Activated naive CD4-positive, alpha-beta T cell treated with Interleukin-2 at 50 U/mL for 16 hours (primary cell): Measurements from ENCODE around the gene CXCL9.

Experiments
- DNase-seq: peaks from one replicate; pipeline ENCODE4 v3.0.0-alpha.2; 2020

The CXCL9 gene

DNA sequence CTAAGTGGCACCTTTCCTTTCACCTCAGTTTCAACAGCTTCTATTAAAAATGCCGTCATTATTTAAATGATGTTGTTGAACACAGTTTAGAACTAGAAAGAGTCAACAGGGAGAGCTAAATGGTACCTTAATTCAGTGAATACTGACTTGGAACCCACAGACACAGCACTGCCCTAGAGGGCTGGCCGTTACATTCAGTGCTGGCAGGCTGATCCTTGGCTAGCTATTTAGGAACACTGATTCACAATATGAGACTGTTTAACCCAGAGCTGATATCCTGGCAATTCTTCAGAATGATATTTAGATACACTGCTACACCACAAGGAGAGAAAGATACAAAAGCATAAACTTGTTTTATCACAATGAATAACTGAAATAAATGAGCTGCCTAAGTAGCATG, 53.8 kb downstream of the CXCL9 start:
- no peak for DNase-seq
